K562 (cell line): ENCODE measurements around the gene MEIS1. TPM values are rescaled to one million over a fixed set of nuclear protein-coding genes. Genes with fewer than 3 reads are reported as not detected.

Experiments used
- ATAC-seq: fragments of 200-7000 bp; cut with Tn5 transposase; 3 replicates; pipeline ENCODE4 v1.9.1; 2020; ENCODE audit warnings: moderate library complexity
- BruUV-seq: library from RNA; stranded (reverse); fragments of 400-500 nt; replicated peaks from 2 replicates; lab custom pipeline; 2021; lab: Mats Ljungman, UMichigan
- CTCF ChIA-PET: fragments of 300-600 bp; formaldehyde crosslinking; extraction: SDS; loops from one replicate; lab custom pipeline; 2021; ENCODE audit warnings: low intra/inter-chr PET ratio; lab: Yijun Ruan, JAX
- POLR2A ChIA-PET: fragments of 300-600, 350-650 bp; sonication (Branson Sonifier 250); formaldehyde crosslinking; extraction: SDS; loops from one replicate; lab custom pipeline; 2021; ENCODE audit warnings: antibody characterized with exemption, inconsistent platforms; lab: Yijun Ruan, JAX
- DNase-seq, 4 experiments: peaks; one replicate each; pipeline versions ENCODE4 v3.0.0 to v3.0.0-alpha.2; 2011 to 2018; ENCODE audit warnings: low spot score in 3 of 4, mixed read lengths in 3 of 4; ENCODE audit errors: extremely low read depth in 1 of 4
- FAIRE-seq: peaks from 2 replicates; lab custom pipeline; 2011; peaks lifted over from hg19 to GRCh38; lab: Jason Lieb, UNC
- H2AFZ ChIP-seq: 2 replicates; pipeline ENCODE4 v1.6.0; 2011; ENCODE audit warnings: low read depth, low read length, control low read depth, inconsistent platforms
- H3K27ac ChIP-seq: fragments of 200-600 bp; 3 replicates; pipeline ENCODE4 v1.8.0; 2011; ENCODE audit warnings: low read depth, mild to moderate bottlenecking, control low read depth, inconsistent platforms, low read length, moderate library complexity, mixed read lengths; ENCODE audit errors: extremely low read depth
- H3K27me3 ChIP-seq, 2 experiments: fragments of 300-600 bp in 1 of 2; 2 replicates in 1 of 2; 3 replicates in 1 of 2; pipeline versions ENCODE4 v1.6.0 to v1.8.0; 2011; ENCODE audit warnings: inconsistent platforms in 2 of 2, low read length in 2 of 2, mild to moderate bottlenecking in 1 of 2, mixed read lengths in 1 of 2, moderate library complexity in 1 of 2; ENCODE audit not compliant: control insufficient read depth in 2 of 2, insufficient read depth in 2 of 2
- H3K36me3 ChIP-seq: fragments of 300-600 bp; 3 replicates; pipeline ENCODE4 v1.8.0; 2011; ENCODE audit warnings: mild to moderate bottlenecking, low read length, inconsistent platforms; ENCODE audit not compliant: control insufficient read depth, insufficient read depth
- H3K4me1 ChIP-seq, 2 experiments: fragments of 200-600 bp in 1 of 2; replicated peaks in 1 of 2; 2 replicates in 1 of 2; 3 replicates in 1 of 2; pipeline versions ENCODE4 v1.5.1 to v1.8.0; 2011; ENCODE audit warnings: inconsistent platforms in 2 of 2, low read length in 2 of 2, mild to moderate bottlenecking in 1 of 2, mixed read lengths in 1 of 2, moderate library complexity in 1 of 2; ENCODE audit not compliant: control insufficient read depth in 2 of 2, insufficient read depth in 2 of 2
- H3K4me2 ChIP-seq: 2 replicates; pipeline ENCODE4 v1.6.1; 2011; ENCODE audit warnings: low read length, control low read depth, inconsistent platforms, mixed read lengths; ENCODE audit not compliant: insufficient read depth
- H3K4me3 ChIP-seq: fragments of 200-600 bp; sonication (generic), shearing (Covaris generic); 2 replicates; pipeline ENCODE4 v1.5.1; 2016; ENCODE audit warnings: control low read depth, inconsistent platforms
- H3K79me2 ChIP-seq: fragments of 200-600 bp; 3 replicates; pipeline ENCODE4 v1.8.0; 2011; ENCODE audit warnings: low read length, inconsistent platforms; ENCODE audit not compliant: control insufficient read depth, insufficient read depth
- H3K9ac ChIP-seq, 2 experiments: 2 replicates each; pipeline versions ENCODE4 v1.6.0 to v1.6.1; 2011; ENCODE audit warnings: low read depth in 2 of 2, low read length in 2 of 2, control low read depth in 1 of 2, inconsistent platforms in 1 of 2, mild to moderate bottlenecking in 1 of 2, mixed read lengths in 1 of 2; ENCODE audit not compliant: insufficient read depth in 1 of 2
- H3K9me1 ChIP-seq: one replicate; pipeline ENCODE4 v1.6.0; 2011; ENCODE audit warnings: inconsistent platforms, mild to moderate bottlenecking, low read length, moderate library complexity; ENCODE audit not compliant: control insufficient read depth, insufficient read depth
- H3K9me3 ChIP-seq: replicated peaks from 2 replicates; pipeline ENCODE4 v1.5.1; 2011; ENCODE audit warnings: low read depth, low read length, inconsistent platforms; ENCODE audit not compliant: control insufficient read depth, insufficient read depth
- H4K20me1 ChIP-seq: replicated peaks from 2 replicates; pipeline ENCODE4 v1.6.1; 2011; ENCODE audit warnings: low read length, inconsistent platforms, mixed read lengths; ENCODE audit not compliant: control insufficient read depth, insufficient read depth
- ETV5 ChIP-seq: sonication (generic); formaldehyde crosslinking; IDR thresholded peaks from 2 replicates; pipeline ENCODE4 v1.4.0; 2020; ENCODE audit warnings: low read depth, mild to moderate bottlenecking, missing genetic modification reagents
- SMARCB1 ChIP-seq: IDR thresholded peaks from 2 replicates; pipeline ENCODE4 v1.6.1; 2011; ENCODE audit warnings: improper control_type of control experiment, low read depth; ENCODE audit not compliant: insufficient read length
- WGBS: fragments of 100-300 bp; shearing (Covaris generic); methylation state at CpG from one replicate; pipeline ENCODE4 v1.1.6; 2016; ENCODE audit warnings: low coverage, mixed read lengths; ENCODE audit not compliant: insufficient coverage; ENCODE audit errors: missing lambda C conversion rate; 5-methylcytosine and 5-hydroxymethylcytosine counted together
- in situ Hi-C: fragments of 300-500 bp; cut with MboI; formaldehyde crosslinking; loops from 4 replicates; pipeline ENCODE4 v1.15.0; 2018; ENCODE audit warnings: inconsistent platforms, mixed read lengths
- intact Hi-C: fragments of 100-400 bp; cut with micrococcal nuclease; formaldehyde crosslinking; loops from 2 replicates; pipeline ENCODE4 v1.14.2; 2022
- polyA plus RNA-seq, 8 experiments: library from polyadenylated mRNA; depleted of rRNA in 4 of 8; stranded (reverse) in 5 of 8; unstranded in 3 of 8; fragments of >200 nt; fragmentation: Nextera tagmentation in 2 of 8; fragmentation: Illumina TruSeq in 1 of 8; extraction: Ambion mirVana in 2 of 8; extraction: Trizol in 1 of 8; gene quantifications; 2 replicates each; pipeline versions ENCODE4 v1.2.1 to v1.2.3, GENCODE V29; 2011 to 2014; ENCODE audit warnings: inconsistent platforms in 1 of 8, missing spikeins in 1 of 8
- total RNA-seq, 7 experiments: library from RNA; depleted of rRNA in 6 of 7; stranded (reverse); fragments of >200 nt in 6 of 7; fragmentation: Illumina TruSeq in 2 of 7; extraction: Trizol in 2 of 7; gene quantifications; 2 replicates each; pipeline versions ENCODE4 v1.2.1 to v1.2.3, GENCODE V29; 2011 to 2021; ENCODE audit warnings: low replicate concordance in 1 of 7
- TF ChIP-seq, protein P1 (sequence below): fragments of 200-800 bp; sonication (Bioruptor generic); IDR thresholded peaks from 2 replicates; pipeline ENCODE4 v1.6.1; 2017; ENCODE audit warnings: missing genetic modification characterization, missing compliant biosample characterization
- TF ChIP-seq, protein P2 (sequence below), 2 experiments: fragments of 450-650 bp; formaldehyde crosslinking in 1 of 2; IDR thresholded peaks; 2 replicates each; pipeline versions ENCODE4 v1.4.0 to v1.6.1; 2014 to 2020; ENCODE audit warnings: mild to moderate bottlenecking in 2 of 2, borderline replicate concordance in 1 of 2, low read depth in 1 of 2

Gene MEIS1
- total and polyA plus RNA-seq, 9 of the 15 experiments (the other 6 are each of a cell fraction or from before 2014, with no cell fraction given), result 2.3 to 9.0 (median 5.9) TPM

DNA sequence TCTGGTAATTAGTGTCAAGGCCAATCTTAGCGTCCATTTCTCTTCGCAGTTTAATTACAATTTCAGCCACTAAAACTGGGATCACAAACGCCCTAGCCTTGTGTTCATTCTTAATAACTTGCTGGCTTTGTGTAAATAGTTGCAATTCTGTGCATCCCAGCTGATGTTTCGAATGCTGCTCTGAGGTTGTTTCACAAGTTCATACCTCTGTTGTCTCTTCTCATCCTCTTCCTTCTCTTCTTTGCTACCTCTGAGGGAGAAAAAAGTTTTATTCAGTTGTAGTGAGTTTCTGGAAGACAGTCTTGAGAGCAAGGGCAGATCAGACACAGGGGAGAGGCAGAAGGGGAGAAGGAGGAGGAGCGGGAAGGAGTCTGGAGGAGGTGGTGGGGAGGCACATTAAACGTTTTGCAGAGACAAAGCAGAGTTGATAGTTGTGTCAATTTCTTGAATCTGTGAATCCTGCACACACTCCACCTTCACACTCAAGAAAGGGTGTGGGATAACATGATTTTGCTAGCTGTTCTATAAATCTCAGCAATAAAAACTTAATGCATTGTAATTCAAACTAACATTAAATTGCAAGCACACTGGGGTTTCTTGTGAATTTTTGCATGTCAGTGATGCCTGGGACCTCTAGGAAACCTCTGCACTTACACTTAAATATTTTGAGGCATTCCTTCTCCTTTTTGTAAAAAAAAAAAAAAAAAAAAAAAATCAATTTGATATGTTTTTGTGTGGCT, 6.8 kb downstream of the MEIS1 start:
- peaks cover 0 to 2% of the 10 kb centered on the region in 2 experiments; a peak in 1 of 5 replicates for H3K4me1 ChIP-seq
- no peak for DNase-seq
- no peaks in the 10 kb centered on the region for H3K9me3 ChIP-seq
- CTCF ChIA-PET, result no interaction called here
- 43% methylated on average over 6 of the region's 6 CpGs for WGBS
- no TSS peak for BruUV-seq
- no peak overlapping the region for H3K27ac ChIP-seq
- no peaks in the 10 kb centered on the region for H4K20me1 ChIP-seq
- intact Hi-C loops, result no loop called here
- no peak overlapping the region for H3K4me2 ChIP-seq
- FAIRE-seq, result no peak
- no peaks in the 10 kb centered on the region for H3K9me1 ChIP-seq
- in situ Hi-C loops, result no loop called here
- peaks cover 4% of the 10 kb centered on the region; the same call in 2 of the 3 replicates for H3K79me2 ChIP-seq
- ATAC-seq, result no peak
- H3K36me3 ChIP-seq, result peaks cover 21% of the 10 kb centered on the region
- H3K4me3 ChIP-seq, result no peak overlapping the region
- POLR2A ChIA-PET, result interaction anchor here (0.7 kb wide), 1 partner anchor 36 kb away, joined by 4 read pairs; no protein-coding TSS in a partner anchor
- no peaks in the 10 kb centered on the region for H3K27me3 ChIP-seq
- no peak overlapping the region for H2AFZ ChIP-seq
- no peak overlapping the region for H3K9ac ChIP-seq
- TF ChIP-seq SMARCB1 (no peak), ETV5 (no peak)
- TF ChIP-seq, protein P1, sequence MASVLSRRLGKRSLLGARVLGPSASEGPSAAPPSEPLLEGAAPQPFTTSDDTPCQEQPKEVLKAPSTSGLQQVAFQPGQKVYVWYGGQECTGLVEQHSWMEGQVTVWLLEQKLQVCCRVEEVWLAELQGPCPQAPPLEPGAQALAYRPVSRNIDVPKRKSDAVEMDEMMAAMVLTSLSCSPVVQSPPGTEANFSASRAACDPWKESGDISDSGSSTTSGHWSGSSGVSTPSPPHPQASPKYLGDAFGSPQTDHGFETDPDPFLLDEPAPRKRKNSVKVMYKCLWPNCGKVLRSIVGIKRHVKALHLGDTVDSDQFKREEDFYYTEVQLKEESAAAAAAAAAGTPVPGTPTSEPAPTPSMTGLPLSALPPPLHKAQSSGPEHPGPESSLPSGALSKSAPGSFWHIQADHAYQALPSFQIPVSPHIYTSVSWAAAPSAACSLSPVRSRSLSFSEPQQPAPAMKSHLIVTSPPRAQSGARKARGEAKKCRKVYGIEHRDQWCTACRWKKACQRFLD (CRISPR knock-in tag), result no peak
- TF ChIP-seq, protein P2, sequence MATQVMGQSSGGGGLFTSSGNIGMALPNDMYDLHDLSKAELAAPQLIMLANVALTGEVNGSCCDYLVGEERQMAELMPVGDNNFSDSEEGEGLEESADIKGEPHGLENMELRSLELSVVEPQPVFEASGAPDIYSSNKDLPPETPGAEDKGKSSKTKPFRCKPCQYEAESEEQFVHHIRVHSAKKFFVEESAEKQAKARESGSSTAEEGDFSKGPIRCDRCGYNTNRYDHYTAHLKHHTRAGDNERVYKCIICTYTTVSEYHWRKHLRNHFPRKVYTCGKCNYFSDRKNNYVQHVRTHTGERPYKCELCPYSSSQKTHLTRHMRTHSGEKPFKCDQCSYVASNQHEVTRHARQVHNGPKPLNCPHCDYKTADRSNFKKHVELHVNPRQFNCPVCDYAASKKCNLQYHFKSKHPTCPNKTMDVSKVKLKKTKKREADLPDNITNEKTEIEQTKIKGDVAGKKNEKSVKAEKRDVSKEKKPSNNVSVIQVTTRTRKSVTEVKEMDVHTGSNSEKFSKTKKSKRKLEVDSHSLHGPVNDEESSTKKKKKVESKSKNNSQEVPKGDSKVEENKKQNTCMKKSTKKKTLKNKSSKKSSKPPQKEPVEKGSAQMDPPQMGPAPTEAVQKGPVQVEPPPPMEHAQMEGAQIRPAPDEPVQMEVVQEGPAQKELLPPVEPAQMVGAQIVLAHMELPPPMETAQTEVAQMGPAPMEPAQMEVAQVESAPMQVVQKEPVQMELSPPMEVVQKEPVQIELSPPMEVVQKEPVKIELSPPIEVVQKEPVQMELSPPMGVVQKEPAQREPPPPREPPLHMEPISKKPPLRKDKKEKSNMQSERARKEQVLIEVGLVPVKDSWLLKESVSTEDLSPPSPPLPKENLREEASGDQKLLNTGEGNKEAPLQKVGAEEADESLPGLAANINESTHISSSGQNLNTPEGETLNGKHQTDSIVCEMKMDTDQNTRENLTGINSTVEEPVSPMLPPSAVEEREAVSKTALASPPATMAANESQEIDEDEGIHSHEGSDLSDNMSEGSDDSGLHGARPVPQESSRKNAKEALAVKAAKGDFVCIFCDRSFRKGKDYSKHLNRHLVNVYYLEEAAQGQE (IDR thresholded peaks at IDR 0.05; ENCODE audit: borderline replicate concordance), result no peak
- TF ChIP-seq, protein P2 (CRISPR knock-in tag; IDR thresholded peaks at IDR 0.05; ENCODE audit: low read depth), result no peak
